Measurements from ENCODE around the gene EDNRB. TPM values are rescaled to one million over a fixed set of nuclear protein-coding genes. Genes with fewer than 3 reads are reported as not detected.
A peak's percentile ranks its signal among the peaks of the same experiment; 100 is the strongest.

The EDNRB gene
- total RNA-seq, 2 donors from 2014 or later: 14.8 to 18.9 TPM

- TF ChIP-seq, protein P1, sequence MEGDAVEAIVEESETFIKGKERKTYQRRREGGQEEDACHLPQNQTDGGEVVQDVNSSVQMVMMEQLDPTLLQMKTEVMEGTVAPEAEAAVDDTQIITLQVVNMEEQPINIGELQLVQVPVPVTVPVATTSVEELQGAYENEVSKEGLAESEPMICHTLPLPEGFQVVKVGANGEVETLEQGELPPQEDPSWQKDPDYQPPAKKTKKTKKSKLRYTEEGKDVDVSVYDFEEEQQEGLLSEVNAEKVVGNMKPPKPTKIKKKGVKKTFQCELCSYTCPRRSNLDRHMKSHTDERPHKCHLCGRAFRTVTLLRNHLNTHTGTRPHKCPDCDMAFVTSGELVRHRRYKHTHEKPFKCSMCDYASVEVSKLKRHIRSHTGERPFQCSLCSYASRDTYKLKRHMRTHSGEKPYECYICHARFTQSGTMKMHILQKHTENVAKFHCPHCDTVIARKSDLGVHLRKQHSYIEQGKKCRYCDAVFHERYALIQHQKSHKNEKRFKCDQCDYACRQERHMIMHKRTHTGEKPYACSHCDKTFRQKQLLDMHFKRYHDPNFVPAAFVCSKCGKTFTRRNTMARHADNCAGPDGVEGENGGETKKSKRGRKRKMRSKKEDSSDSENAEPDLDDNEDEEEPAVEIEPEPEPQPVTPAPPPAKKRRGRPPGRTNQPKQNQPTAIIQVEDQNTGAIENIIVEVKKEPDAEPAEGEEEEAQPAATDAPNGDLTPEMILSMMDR (IDR thresholded peaks at IDR 0.05): no peak
- TF ChIP-seq POLR2AphosphoS5 (IDR thresholded peaks at IDR 0.05) (no peak), POLR2A (IDR thresholded peaks at IDR 0.05) (no peak)
- Histone ChIP-seq H3K27ac (no peak overlapping the region), H3K27me3 (replicated peaks; ENCODE audit: insufficient read depth) (no peaks in the 10 kb centered on the region), H3K36me3 (no peaks in the 10 kb centered on the region), H3K4me3 (peak overlapping the region in 1 of 2 donors; percentile 4), H3K9me3 (no peaks in the 10 kb centered on the region), H3K4me1 (replicated peaks) (no peaks in the 10 kb centered on the region)
- no peak for DNase-seq (ENCODE audit: low spot score)
- WGBS: 63% methylated on average over 4 of the region's 4 CpGs
- intact Hi-C loops (cut with DNase I): loop anchor here (5.0 kb wide), 1 partner anchor 129 kb away; no protein-coding TSS in a partner anchor
These were observed 2.1 kb downstream of the EDNRB start for GRCh38 chr13:77916488-77916887.

DNA sequence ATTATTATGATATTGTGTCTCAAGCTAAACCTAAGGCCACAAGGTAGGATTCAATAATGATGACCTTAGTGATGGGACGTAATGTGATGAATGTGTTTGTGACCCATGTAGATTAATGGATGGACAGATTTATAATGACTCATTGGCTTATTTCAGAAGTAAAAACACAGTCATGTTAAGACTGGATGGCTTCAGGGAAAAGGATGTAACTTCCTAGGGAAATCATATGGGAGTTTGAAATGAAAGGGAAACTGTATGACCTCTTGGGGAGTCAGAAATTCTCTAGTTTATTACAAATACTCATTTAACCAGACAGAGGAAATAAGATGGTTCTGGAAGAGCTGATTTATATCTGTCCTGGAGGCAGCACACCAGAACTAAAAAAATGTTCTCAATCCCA is 2.9 kb downstream of the EDNRB start:
- Histone ChIP-seq H3K27me3 (replicated peaks; ENCODE audit: insufficient read depth) (no peaks in the 10 kb centered on the region), H3K4me3 (no peak overlapping the region), H3K27ac (no peak overlapping the region), H3K36me3 (no peaks in the 10 kb centered on the region), H3K9me3 (no peaks in the 10 kb centered on the region), H3K4me1 (replicated peaks) (no peaks in the 10 kb centered on the region)
- WGBS: 75% methylated on average over 1 of the region's 1 CpG
- TF ChIP-seq, protein P1 (IDR thresholded peaks at IDR 0.05): no peak
- TF ChIP-seq POLR2A (IDR thresholded peaks at IDR 0.05): no peak
- TF ChIP-seq POLR2AphosphoS5 (IDR thresholded peaks at IDR 0.05): no peak
- intact Hi-C loops (cut with DNase I): loop anchor here (5.0 kb wide), 1 partner anchor 128 kb away; no protein-coding TSS in a partner anchor
- DNase-seq (ENCODE audit: low spot score): no peak

- 54% methylated on average over 3 of the region's 3 CpGs for WGBS
- no peak overlapping the region for H3K4me3 ChIP-seq
- H3K36me3 ChIP-seq: no peaks in the 10 kb centered on the region
- TF ChIP-seq POLR2AphosphoS5 (IDR thresholded peaks at IDR 0.05) (no peak), POLR2A (IDR thresholded peaks at IDR 0.05) (no peak)
- TF ChIP-seq, protein P1 (IDR thresholded peaks at IDR 0.05): no peak
- intact Hi-C loops (cut with DNase I): no loop called here
- no peaks in the 10 kb centered on the region for H3K9me3 ChIP-seq
- no peaks in the 10 kb centered on the region for H3K27me3 ChIP-seq (replicated peaks; ENCODE audit: insufficient read depth)
- H3K4me1 ChIP-seq (replicated peaks): no peaks in the 10 kb centered on the region
- no peak overlapping the region for H3K27ac ChIP-seq
- no peak for DNase-seq (ENCODE audit: low spot score)
These were observed 5.6 kb downstream of the EDNRB start for GRCh38 chr13:77913003-77913402.

- TF ChIP-seq POLR2A (IDR thresholded peaks at IDR 0.05) (no peak), POLR2AphosphoS5 (IDR thresholded peaks at IDR 0.05) (no peak)
- TF ChIP-seq, protein P1 (IDR thresholded peaks at IDR 0.05): no peak
- 42% methylated on average over 1 of the region's 1 CpG for WGBS
- H3K36me3 ChIP-seq: no peaks in the 10 kb centered on the region
- no peak overlapping the region for H3K27ac ChIP-seq
- no peak for DNase-seq (ENCODE audit: low spot score)
- intact Hi-C loops (cut with DNase I): no loop called here
- H3K27me3 ChIP-seq (replicated peaks; ENCODE audit: insufficient read depth): no peaks in the 10 kb centered on the region
- H3K4me3 ChIP-seq: no peak overlapping the region
- no peaks in the 10 kb centered on the region for H3K4me1 ChIP-seq (replicated peaks)
- H3K9me3 ChIP-seq: no peaks in the 10 kb centered on the region
These were observed 6.9 kb downstream of the EDNRB start for GRCh38 chr13:77911751-77912150.

DNA sequence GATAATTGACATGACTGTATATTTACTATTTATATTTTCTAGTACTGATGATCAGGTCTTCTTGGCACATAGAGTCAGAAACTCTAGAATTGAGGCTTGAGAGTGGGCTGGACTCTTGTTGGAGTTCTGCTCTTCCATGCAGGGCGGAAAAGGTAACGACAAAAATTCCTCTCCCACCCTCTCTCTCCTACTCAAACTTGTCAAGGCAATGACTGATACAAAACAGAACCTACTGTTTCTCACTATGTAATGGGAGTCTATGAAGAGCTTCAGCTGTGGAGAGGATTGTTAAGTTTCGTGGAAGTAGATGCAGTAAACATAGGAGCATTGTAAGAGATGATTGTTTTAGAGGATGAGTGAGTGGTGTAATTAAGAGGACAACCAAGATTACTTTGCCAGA is 8.8 kb downstream of the EDNRB start:
- no peak overlapping the region for H3K4me3 ChIP-seq
- intact Hi-C loops (cut with DNase I): no loop called here
- TF ChIP-seq POLR2AphosphoS5 (IDR thresholded peaks at IDR 0.05) (no peak), POLR2A (IDR thresholded peaks at IDR 0.05) (no peak)
- TF ChIP-seq, protein P1 (IDR thresholded peaks at IDR 0.05): no peak

More for the DNA sequence above, 8.8 kb downstream of the EDNRB start:
- no peaks in the 10 kb centered on the region for H3K27me3 ChIP-seq (replicated peaks; ENCODE audit: insufficient read depth)
- WGBS: 78% methylated on average over 3 of the region's 3 CpGs
- H3K27ac ChIP-seq: no peak overlapping the region
- H3K4me1 ChIP-seq (replicated peaks): no peaks in the 10 kb centered on the region
- H3K9me3 ChIP-seq: no peaks in the 10 kb centered on the region
- no peaks in the 10 kb centered on the region for H3K36me3 ChIP-seq
- DNase-seq (ENCODE audit: low spot score): no peak
